Stomach (tissue), 4 donors: ENCODE data around the gene CLEC16A.

Source experiments
- EP300 ChIP-seq: sonication (generic); formaldehyde crosslinking; IDR thresholded peaks from one replicate; pipeline ENCODE4 v1.6.1; 2017; ENCODE audit warnings: antibody characterized with exemption
- POLR2A ChIP-seq, 4 donors: fragments of 450-650 bp; IDR thresholded peaks; one replicate each; pipeline ENCODE4 v1.6.1; 2016; ENCODE audit warnings: antibody characterized with exemption in 4 of 4, control low read depth in 2 of 4, mild to moderate bottlenecking in 1 of 4, moderate library complexity in 1 of 4
- TF ChIP-seq, protein P1 (sequence below), 7 experiments: fragments of 450-650 bp in 4 of 7; fragments of 200-600 bp in 3 of 7; sonication (generic) in 3 of 7; IDR thresholded peaks; one replicate each; pipeline ENCODE4 v1.5.1; 2016 to 2019; ENCODE audit warnings: antibody characterized with exemption in 7 of 7, control low read depth in 2 of 7, mild to moderate bottlenecking in 1 of 7

DNA sequence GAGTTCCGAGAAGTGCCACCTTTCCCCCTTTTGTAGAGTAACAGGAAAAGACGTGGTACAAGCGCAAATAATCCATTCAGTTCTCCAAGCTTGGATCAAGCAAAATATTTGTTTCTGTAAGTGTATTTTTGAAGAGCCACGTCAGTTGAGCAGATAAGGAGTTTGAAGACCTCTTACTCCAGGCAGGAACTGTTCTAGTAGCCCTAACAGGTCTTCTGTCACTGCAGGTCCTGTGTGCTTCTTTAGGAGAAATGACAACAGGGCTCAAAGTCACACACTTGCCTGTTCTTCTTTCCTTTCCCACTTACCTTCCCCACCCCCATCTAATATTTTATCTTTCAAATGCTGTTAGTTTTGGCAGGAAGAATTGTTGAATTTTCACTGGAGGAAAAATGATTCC is 93.9 kb downstream of the CLEC16A start:
- TF ChIP-seq POLR2A (IDR thresholded peaks at IDR 0.05) (no peak), EP300 (no peak)
- TF ChIP-seq, protein P1, sequence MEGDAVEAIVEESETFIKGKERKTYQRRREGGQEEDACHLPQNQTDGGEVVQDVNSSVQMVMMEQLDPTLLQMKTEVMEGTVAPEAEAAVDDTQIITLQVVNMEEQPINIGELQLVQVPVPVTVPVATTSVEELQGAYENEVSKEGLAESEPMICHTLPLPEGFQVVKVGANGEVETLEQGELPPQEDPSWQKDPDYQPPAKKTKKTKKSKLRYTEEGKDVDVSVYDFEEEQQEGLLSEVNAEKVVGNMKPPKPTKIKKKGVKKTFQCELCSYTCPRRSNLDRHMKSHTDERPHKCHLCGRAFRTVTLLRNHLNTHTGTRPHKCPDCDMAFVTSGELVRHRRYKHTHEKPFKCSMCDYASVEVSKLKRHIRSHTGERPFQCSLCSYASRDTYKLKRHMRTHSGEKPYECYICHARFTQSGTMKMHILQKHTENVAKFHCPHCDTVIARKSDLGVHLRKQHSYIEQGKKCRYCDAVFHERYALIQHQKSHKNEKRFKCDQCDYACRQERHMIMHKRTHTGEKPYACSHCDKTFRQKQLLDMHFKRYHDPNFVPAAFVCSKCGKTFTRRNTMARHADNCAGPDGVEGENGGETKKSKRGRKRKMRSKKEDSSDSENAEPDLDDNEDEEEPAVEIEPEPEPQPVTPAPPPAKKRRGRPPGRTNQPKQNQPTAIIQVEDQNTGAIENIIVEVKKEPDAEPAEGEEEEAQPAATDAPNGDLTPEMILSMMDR (IDR thresholded peaks at IDR 0.05) = no peak
